NCI-H1436 (cell line): ENCODE measurements around the gene SETD1A.

Experiments used
- DNase-seq: peaks from one replicate; lab custom pipeline; 2025; lab: John Stamatoyannopoulos, UW

Gene SETD1A

GRCh38 chr16:30982548-30983288 is 25.2 kb downstream of the SETD1A start:
- DNase-seq: no peak

GRCh38 chr16:30983289-30983889 is 25.8 kb downstream of the SETD1A start:
- DNase-seq: no peak

GRCh38 chr16:30983898-30984610 is 26.5 kb downstream of the SETD1A start:
- DNase-seq: no peak

- peak; percentile 71 for DNase-seq
Observed at GRCh38 chr16:30984669-30985400, 27.3 kb downstream of the SETD1A start, which contains the start of gene HSD3B7. HSD3B7 (plus strand) TSS chr16:30985207; CDS start chr16:30985659, 452 bp downstream.

- peak; percentile 64 for DNase-seq
Observed at GRCh38 chr16:30985401-30986128, 28.0 kb downstream of the SETD1A start.

DNA sequence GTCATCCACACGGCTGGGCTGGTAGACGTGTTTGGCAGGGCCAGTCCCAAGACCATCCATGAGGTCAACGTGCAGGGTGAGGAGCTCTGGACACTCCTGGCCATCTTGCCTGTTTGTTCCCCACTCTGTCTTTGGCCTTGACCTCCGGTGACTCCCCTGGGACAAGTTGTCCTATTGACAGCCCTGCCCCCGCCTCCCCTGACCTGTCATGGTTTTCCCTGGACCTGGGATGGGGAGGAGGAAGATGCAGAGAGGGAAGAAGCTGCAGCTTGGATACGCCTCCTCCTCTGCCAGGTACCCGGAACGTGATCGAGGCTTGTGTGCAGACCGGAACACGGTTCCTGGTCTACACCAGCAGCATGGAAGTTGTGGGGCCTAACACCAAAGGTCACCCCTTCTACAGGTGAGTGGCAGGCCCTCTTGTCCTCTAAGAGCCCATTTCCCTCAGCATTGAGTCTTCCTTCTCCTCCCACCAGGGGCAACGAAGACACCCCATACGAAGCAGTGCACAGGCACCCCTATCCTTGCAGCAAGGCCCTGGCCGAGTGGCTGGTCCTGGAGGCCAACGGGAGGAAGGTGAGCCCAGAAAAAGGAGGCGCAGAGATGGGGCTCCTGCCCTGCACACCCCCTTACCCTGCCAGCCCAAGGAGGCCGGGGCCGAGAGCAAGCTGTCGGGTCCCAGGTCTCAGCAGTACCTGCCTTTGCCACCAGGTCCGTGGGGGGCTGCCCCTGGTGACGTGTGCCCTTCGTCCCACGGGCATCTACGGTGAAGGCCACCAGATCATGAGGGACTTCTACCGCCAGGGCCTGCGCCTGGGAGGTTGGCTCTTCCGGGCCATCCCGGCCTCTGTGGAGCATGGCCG is 28.8 kb downstream of the SETD1A start:
- DNase-seq: no peak

- DNase-seq: no peak
Observed at GRCh38 chr16:30987581-30988190, 30.1 kb downstream of the SETD1A start.

DNA sequence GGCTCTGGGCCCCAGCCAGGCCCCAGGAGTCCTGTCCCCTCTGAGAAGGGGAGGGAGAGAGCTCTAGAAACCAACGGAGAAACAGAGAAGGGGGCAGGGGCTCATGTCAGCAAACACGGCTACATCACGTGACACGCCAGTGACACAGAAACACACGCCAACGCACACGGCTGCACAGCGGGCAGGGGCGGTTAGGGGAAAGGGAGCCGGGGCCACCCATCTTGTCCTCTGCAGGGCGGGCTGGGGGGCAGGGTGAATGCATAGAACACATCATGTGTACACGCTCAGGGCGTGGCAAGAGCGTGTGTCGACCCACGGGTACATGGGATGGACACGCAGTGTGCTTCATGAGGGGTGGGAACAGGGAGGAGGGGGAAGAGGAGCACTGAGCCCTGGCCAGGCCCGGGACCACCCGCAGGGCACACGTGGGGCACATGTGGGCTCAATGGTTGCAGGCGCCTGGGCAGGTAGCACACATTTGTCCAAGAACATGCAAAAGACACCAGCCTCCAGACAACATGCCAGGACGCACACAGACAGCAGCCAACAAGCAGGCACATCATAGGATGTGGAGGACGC is 32.0 kb downstream of the SETD1A start:
- no peak for DNase-seq

- no peak for DNase-seq
Observed at GRCh38 chr16:30990105-30990504, 32.6 kb downstream of the SETD1A start.

- no peak for DNase-seq
Observed at GRCh38 chr16:30991052-30991451, 33.5 kb downstream of the SETD1A start.

GRCh38 chr16:30992276-30992780 is 34.8 kb downstream of the SETD1A start:
- DNase-seq: no peak

GRCh38 chr16:30992931-30993816 is 35.6 kb downstream of the SETD1A start:
- DNase-seq: no peak

DNA sequence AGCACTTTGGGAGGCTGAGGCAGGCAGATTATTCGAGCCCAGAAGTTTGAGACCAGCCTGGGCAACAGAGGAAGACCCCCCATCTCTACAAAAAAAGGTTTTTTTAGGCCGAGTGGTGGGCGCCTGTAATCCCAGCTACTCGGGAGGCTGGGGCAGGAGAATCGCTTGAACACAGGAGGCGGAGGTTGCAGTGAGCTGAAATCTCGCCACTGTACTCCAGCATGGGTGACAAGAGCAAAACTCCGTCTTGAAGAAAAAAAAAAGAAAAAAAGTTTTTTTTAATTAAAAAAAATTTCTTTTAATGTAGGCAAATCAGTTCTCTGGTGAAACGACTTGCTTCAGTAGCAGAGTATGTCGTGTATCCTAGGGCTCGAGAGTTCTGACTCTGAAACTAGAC is 38.4 kb downstream of the SETD1A start:
- DNase-seq: no peak

DNA sequence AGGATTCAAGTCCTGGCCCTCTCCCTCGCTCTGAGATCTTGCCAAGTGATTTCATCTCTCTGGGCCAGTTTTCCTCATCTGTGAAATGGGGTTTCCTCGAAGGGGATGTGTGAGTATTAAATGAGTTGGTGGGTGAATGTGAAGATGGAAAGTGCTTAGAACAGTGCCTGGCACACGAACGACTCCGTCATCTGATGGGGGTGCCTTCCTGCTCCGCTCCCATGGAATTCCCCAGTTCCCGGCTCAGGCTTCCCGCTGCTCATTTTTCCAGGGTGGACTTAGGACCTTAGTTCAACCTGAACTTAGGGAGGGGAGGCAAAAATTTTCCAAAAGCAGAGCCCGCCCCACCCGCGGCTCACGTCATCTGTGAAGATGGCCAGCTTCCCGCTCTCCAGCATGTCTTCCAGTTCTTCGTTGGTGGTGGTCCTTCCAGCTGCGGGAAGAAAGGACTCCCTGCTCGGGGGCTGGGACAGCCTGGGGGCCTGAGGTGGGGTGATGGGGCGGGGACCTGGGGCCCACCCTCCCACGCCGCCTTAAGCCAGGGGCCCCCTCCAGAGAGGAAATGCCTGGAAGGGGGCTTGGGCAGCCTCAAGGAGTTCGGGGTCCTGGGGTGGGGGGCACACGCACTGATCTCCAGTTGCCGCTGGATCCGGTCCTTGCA is 38.9 kb downstream of the SETD1A start:
- no peak for DNase-seq

GRCh38 chr16:30996985-30997724 is 39.6 kb downstream of the SETD1A start:
- DNase-seq: peak; percentile 30

- no peak for DNase-seq
Observed at GRCh38 chr16:30997725-30998711, 40.5 kb downstream of the SETD1A start.
